NCI-H2227 (cell line): ENCODE results near the gene SORCS1.

Experiments used
- DNase-seq: peaks from one replicate; lab custom pipeline; 2025; ENCODE audit not compliant: unreplicated experiment; lab: John Stamatoyannopoulos, UW

Gene SORCS1

DNA sequence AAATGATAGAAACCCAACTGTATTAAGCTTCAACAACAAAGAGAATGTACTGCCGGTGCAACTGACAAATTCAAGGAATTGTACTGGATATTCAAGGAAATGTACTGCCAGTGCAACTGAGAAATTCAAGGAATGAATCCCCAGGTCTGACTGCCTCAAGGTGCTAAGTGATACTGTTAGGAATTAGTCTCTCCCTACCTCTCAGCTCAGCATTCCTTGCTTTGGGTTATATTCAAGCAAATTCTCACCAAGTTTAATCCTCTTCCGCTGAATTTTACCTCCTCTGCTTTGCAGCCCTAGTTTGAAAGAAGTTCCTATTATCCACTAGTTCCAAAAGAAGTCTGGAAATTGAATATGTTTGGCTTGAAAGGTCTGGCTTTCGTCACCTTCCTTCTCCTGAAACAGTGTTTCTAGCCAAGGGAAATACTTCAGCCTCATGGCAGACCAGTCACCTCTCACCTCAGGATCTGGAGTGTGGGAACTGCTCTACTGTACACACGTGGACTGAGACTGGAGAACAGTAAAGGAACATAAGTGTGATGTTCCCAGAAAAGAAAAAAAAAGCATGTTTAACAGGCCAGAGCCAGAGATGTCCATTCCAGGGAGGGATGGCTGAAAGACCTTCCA, 60.4 kb downstream of the SORCS1 start:
- DNase-seq, result no peak

DNA sequence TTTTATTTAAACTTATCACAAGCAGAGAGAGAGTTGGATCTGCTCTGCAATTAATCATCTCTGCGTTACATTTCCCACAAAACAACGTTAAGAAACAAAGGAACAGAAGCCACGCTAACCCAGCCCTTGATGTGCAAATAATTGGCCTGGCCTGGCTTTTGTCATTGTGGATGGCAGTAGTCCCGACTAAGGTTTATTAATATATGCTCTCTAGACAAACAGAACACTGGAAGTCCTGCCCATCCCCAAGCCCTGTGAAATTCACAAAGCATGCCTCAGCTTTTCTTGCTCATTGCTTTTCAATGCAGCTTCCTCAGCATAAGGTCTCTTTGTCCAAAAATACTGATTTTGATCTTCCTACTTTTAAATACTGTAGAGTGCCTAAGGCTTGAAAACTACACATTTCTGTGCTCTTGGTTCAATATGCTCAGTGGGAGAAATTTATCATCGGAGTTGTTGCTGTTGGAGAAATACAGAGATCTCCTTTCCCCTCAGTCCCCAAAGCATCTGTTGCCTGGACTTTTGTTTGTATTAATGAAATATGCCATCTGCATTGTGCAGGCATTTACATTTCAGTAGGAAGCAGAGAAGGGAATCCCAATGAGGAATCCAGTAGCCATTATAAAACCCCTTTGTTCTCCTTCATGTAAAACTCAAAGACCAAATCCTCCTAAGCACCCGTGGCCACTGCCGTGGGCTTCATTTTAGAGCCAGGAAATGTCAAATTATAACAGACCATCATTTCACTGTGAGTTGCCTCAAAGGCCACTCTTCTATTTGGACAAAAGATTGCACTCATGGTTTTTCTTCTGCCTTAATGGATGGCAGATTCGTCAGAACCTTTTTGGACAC, 61.1 kb downstream of the SORCS1 start:
- no peak for DNase-seq

DNA sequence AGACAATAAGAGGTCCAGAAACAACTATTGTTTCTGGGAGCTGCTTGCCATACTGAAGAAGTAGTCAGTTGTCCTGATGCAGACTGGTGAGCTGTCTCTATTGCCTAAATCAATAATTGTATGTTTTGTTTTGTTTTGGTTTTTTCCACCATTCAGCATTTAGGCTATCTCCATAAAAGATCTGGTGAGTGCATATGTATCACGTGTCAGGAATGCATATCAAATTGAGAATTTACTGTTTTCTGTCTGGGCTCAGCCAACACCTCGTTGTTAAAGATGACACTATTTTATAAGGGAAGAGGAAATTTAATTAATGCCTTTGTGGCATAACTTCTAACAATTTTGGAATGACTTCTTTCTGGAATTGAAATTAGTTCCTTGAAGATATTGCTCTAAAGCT, 66.2 kb downstream of the SORCS1 start:
- DNase-seq, result no peak

DNA sequence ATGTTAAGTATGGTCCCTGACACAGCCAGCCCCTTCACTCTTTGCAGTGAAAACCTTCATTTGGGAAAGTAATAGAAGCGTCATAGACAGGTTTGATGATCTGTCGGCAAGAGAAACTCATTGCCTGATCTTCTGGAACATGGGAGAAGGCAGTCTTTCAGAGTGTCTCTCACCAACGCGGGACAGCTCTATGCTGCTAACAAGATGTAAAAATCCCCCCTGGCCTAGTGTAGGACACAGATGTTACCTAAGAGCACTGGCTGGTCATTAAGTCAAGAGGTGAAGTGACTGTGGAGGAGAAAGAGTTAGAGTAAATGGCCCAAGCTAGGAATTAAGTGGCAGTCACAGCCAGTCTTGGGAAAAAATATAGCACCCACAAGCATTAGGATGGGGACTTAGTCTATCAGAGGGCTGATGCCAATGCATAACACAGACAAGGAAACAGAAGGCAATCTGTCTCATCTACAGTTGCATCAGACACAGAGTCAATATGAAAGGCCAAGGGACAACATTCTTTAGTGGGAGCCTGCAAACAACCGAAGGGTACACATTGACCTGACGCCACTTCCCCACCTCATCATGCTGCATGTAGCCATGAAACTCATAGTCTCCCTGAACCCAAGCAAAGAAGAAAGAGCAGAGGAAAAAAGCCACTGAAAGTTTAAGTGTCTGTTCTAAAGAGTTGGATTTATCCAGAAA, 69.5 kb downstream of the SORCS1 start:
- DNase-seq, result no peak

DNA sequence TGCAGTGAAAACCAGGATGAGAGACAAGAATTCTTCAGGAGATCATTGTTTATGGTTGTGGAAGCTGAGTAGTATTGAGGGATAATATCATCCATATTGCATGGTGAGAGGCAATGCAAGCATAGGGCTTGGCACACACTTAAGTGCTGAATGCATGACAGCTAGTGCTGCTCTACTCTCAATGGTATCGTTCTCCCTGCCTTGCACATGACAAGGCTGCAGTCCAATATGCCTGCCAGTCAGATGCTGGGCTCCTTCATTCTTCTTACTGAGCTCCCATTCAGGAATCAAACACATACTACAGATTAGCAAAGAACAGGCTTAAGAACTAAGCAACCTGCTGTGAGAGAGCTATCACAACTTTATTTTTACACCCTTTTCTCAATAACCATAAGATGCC, 72.2 kb downstream of the SORCS1 start:
- no peak for DNase-seq

DNA sequence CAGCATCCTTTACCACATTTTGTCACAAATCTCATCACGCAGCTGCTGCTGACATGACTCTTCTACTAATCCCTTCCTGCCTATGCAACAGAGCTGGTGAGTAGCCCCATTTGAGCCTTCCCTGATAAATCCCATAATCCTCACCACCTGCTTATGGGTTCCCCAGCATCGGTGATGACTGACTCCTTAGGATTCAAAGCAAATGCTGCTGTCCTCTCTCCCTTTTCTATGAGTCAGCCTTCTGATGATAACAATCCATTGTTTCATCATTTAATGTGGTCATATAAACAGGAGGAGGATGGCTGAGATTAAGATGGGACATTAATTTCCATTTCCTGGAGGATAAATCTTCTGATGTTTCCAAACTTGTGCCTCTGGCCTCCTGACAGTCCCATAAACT, 73.4 kb downstream of the SORCS1 start:
- DNase-seq, result no peak

DNA sequence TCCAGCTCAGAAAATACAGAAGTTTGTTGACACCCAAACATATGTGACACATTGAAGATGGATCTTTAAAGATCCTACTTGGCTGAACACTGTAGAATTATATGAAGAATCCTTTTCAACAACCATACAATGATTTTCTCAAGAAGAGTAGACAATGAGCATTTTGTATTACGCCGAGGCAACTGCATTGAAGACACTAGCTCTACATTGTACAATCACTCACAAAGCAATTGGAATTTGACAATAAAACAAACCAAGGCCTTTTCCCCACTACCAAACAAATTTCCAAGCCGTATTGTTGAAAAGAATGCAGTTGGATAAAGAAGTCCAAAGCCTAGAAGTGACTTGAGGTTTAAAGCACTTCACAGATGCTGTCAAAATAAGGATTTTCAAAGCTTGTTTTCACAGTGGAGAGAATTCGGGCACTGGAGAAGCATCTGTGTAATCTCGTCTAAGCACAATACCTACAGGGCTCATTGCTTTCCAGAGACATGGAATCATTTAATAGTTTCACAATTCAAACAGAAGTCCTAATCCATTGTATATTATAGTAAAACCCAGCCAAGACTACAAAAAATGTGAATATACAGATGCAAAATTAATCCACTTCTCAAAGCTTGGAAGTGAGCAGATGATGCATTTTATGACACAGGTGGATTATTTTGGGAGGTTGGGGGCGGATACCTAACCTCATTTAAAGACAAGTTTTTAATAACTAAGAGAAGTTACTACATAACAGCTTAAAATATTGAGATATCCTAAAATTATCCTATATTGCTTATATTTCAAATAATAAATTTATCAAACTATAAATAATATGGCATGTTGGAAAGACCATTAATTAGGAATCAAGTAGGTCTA, 78.6 kb downstream of the SORCS1 start:
- DNase-seq, result no peak

DNA sequence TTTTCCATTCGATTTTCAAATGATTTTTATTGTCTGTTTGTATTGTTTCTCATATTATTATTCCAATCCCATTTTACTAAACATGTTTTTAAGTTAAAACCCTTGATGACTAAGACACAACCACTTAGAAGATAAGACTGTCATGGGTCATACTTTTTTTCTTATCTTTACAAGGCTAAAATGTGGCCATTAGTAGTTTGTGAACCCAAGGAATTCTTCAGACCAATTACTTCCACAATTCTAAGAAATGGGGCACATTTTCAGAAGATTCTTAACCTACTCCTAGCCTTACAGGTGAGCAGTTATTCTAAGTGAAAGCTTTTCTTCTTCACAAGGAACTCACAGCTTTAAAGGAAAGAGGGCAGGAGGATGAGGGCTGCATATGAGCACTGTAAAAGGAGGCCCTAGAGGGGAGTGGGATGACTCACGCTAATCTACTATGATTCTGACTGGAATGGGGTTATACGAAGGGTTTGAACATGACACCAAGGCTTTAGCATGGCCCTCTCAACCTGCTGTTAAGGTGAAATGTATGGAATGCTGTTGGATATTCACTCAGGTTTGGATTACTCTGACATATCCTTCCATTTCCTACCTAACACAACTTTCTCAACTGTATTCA, 81.0 kb downstream of the SORCS1 start:
- DNase-seq, result no peak

DNA sequence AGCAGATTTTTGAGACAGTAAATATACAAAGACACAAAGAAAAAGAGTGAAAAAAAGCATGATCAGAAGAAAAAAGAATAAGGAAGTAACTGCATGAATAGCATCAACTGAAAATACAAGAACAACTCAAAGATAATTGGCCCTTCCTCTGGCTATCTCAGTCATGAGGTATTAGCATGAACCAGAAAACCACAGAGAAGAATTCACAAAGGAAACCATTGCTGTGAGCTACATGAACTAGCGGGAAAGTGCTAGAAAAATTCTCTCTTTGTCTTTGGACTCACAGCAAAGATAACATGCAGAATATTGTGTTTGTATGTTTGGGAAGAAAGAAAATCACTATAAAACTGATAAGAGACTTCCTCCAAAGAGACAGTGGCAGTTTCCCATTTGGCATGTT, 82.9 kb downstream of the SORCS1 start:
- no peak for DNase-seq

DNA sequence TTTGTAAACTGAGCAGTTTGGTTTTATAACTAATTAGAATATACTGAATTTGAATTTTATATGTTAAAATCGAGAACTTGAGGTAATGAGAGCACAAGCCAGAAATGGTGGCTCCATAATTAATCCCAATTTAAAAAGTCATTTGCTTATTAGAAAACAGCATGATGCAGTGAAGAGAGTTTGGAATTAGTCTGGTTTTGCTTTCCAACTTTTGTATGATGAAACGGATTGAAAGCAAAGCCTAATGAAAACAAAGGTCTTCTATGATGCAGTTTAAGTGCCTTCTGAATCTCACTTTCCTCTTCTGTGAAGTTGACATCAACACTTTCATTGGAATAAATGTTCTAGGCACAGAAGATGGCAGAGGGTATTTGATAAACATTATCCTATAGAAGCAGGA, 89.4 kb downstream of the SORCS1 start:
- DNase-seq, result no peak

DNA sequence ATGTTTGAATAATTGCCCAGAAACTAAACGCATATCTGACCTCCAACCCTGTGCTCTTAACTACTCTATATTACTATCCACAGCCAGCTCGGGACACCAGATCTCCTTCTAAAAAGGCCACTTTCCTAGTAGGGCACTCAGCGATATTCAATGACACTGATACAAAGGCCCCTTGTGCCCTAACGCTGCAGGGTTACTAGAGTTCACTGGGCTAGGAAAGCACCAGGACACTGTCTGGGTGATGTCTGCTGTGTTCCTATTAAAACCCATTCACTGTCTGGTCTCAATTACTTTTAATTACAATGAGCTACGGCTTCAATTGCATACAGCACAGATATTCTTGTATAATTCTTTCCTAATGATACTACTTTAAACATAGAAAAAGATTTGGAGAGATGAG, 91.7 kb downstream of the SORCS1 start:
- no peak for DNase-seq

DNA sequence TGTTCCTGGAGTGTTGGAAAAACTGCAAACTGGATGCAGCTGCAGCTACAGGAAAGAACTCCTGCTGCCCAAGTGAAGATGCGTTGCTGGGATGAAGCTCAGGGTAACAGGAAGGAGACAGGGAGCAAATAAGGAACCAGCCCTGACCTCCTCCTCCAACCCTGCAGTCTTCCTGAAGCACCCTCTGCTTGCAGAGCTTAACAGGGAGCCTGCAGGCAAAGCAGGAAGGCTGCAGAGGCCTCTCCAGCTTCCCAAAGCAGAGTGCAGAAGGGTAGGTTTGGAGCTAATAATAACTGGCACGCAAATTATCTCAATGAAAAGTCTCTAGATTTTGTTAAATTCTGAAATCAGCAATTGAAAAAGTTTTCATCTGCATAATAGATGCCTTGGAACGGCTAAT, 92.5 kb downstream of the SORCS1 start:
- no peak for DNase-seq

DNA sequence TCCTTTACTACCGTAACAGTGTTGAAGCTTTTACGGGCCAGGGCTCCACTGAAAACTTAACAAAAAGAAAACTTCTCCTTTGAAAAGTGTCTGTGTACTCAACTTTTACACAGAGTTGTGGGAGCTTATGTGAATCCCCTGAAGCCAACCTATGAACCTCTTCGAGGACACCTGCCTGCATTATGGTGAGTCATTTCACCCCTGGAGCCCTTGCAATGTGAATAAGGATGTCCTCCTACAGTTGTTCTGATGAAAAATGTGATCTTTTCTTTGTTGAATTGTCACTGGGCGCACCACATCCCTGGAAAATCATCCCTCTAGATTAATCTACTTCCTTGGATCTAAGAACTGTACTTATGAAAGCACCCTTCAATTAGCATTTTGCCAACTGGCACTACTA, 93.2 kb downstream of the SORCS1 start:
- no peak for DNase-seq

DNA sequence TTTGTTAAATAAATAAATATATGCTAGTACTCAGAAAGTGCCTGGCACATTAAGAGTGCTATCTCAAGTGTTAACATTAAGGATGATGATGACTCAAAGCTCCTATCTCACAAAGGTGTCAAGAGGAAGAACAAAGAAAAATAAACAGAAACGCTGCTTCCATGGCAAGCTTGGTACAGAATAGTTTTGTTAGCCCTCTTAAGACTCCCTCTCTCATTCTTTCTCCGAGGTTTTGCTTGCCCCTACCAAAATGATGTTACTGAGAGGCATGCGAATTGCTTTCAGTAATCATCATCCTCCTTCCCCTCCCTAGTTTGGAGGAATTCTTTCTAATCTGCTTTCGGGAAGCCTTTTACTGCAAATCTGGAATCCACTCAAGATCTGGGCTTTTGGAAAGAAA, 96.7 kb downstream of the SORCS1 start:
- no peak for DNase-seq

DNA sequence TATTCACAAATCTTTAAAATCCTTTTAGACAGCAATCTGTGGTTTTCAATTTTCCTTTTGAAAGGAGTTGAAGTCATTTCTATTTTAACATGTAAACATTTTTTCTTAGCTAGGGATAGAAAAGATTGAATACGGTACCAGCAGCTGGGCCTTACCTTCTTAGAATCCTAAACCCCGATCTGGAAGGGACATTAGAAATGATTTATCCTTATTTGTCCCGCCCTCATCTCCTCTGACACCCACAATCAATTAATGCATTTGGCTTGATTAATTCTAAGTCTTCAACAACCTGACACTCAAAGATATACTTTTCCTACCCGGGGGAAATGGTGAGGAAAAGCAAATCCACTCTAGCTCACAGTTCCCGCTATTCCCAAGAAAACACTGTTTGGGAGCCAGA, 100.4 kb downstream of the SORCS1 start:
- DNase-seq, result no peak

DNA sequence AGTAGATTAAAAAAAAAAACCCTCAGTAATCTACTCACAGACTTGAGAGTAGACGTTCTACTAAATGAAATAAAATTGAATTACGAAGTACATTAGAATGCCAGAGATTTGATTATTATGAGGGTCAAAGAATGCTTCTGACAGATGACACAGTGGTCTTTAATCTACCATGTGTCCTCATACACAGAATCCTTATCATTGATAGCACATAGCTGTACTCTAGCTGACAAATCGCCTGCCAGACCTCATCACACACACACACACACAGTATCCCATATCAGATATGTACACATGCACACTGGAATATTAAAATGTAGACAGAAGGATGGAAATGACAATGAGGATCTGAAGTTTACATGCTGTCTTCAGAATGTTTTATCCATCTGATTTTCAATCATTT, 104.6 kb downstream of the SORCS1 start:
- DNase-seq, result no peak

DNA sequence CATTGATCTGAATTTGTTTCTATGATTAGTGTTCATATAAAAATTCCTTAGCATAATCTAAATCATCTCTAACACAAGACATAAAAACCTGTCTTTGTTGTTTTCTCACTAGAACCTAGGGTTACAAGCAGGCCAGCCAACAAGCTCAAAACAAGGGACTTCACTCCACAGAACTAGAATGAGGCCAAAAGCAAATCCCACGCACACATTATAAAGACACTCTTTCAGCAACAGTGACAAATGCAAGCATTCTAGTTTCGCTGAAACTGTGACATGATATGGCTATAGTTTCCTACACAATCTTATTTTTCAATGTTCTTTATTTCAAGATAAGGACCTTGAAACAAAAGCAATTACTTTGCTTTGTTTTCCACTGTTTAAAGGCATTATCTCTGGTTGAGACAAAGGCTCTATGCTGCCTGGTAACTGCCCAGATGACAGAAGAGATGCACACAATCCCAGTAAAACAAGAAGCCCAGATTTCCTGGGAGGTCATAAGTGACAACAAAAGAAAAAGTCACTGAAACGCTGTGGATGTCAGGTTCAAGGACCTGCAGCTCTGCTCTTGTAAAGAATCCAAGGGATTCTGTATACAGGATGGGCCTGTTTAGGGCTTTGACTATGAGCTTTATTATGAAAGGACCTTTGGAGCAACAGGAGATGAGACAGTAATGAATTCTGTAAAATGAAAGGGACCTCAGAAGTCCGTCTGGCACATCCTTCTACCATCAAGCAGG, 105.3 kb downstream of the SORCS1 start:
- DNase-seq, result no peak

DNA sequence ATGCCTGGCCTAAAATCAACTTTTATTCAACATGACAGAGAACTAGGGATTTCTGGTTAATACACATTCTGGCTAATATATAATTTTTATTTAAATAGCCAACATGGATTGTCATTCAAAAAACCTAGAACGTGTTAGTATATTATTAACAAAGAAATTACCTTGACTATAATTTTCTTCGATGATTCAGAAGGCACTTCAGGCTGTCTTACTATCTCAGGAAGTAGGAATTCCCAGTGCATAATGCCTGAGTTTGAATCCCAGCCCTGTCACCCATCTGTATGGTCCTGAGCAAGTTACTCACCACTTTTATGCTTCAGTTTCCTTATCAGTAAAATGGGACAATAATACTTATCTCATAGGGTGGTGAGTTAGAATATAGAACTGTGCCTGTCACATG, 106.2 kb downstream of the SORCS1 start:
- no peak for DNase-seq

DNA sequence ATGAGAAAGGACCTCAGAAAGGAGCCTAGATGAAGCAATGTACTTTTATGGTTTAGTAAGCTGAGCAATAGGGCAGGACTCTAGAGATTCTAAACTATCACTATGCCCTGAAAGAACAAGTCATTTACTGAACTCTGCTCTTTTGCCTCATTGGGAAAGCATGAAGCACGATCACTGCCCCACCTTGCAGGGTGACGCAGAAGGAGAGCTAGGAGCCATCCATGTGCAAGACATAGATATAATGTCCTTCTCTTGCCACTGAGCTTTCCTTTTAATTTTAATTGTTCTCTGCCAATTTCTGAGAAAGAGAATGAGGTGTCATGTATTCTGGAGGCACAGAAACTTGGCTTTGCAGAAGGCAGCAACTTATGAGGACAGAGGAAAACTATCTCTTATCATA, 108.3 kb downstream of the SORCS1 start:
- no peak for DNase-seq

DNA sequence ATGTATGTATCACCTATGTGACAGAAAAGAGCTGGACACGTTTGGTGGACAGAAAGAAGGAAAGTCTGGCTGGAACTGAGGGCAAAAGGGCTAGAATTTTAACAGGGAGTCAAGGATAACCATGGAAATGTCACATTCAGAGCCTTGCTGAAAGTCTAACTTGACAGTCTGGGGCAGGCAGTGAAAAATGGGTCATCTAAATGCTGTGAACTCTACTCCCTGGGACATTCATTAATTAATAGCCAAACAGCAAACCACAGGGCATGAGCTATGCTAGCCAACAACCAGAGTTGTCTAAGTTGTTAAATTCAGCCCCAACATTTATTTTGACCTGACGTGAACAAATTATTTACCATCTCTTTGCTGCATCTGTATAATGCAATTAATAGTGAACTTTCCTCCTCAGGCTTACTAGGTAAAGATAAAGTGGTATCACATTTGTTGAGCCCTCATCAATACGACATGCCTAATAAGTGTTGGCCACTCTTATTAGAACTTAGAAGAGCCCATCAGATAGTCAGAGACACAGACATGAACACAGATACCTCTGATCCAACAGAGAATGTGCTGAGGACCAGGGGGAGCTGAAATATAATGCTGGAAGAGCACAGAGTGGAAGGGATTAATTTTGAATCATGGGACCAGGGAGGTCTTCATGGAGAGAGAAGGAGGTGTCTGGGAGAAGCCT, 109.9 kb downstream of the SORCS1 start:
- DNase-seq, result no peak
